CD14-positive monocyte (primary cell): Measurements from ENCODE around the gene PBX3. TPM values are rescaled to one million over a fixed set of nuclear protein-coding genes. Genes with fewer than 3 reads are reported as not detected.

Experiments used
- DNase-seq, 3 donors: peaks; one replicate each; pipeline ENCODE4 v3.0.0-alpha.2; 2011 to 2022
- H2AFZ ChIP-seq: 2 replicates; pipeline ENCODE4 v1.6.0; 2012; ENCODE audit warnings: mild to moderate bottlenecking, low read depth, low read length, inconsistent platforms; ENCODE audit not compliant: insufficient read depth, poor library complexity, severe bottlenecking
- H3K27ac ChIP-seq, 2 donors: 1 replicate in 1 of 2; 2 replicates in 1 of 2; pipeline ENCODE4 v1.5.1; 2012 to 2013; ENCODE audit warnings: low read length in 2 of 2, control low read depth in 1 of 2, inconsistent platforms in 1 of 2, low read depth in 1 of 2, mild to moderate bottlenecking in 1 of 2
- H3K27me3 ChIP-seq, 2 donors: one replicate each; pipeline versions ENCODE4 v1.6.0 to v1.6.1; 2011 to 2013; ENCODE audit warnings: low read length in 2 of 2; ENCODE audit not compliant: control insufficient read depth in 2 of 2, insufficient read depth in 2 of 2
- H3K36me3 ChIP-seq, 2 donors: replicated peaks in 1 of 2; 1 replicate in 1 of 2; 2 replicates in 1 of 2; pipeline versions ENCODE4 v1.5.1 to v1.6.1; 2012 to 2013; ENCODE audit warnings: low read length in 2 of 2, control low read depth in 1 of 2, inconsistent platforms in 1 of 2, mild to moderate bottlenecking in 1 of 2; ENCODE audit not compliant: insufficient read depth in 2 of 2, control insufficient read depth in 1 of 2
- H3K4me1 ChIP-seq, 2 donors: 1 replicate in 1 of 2; 2 replicates in 1 of 2; pipeline versions ENCODE4 v1.5.1 to v1.6.1; 2012 to 2013; ENCODE audit warnings: low read length in 2 of 2, control low read depth in 1 of 2, inconsistent platforms in 1 of 2, mild to moderate bottlenecking in 1 of 2, moderate library complexity in 1 of 2; ENCODE audit not compliant: insufficient read depth in 2 of 2, control insufficient read depth in 1 of 2
- H3K4me2 ChIP-seq: replicated peaks from 2 replicates; pipeline ENCODE3; 2012; ENCODE audit warnings: low read length, moderate library complexity, mild to moderate bottlenecking; ENCODE audit not compliant: poor library complexity, severe bottlenecking; ENCODE audit errors: extremely low read depth
- H3K4me3 ChIP-seq, 3 experiments: fragments of 200-600 bp in 1 of 3; sonication (generic) in 1 of 3; replicated peaks in 1 of 3; 1 replicate in 2 of 3; 2 replicates in 1 of 3; pipeline ENCODE4 v1.5.1; 2011 to 2013; ENCODE audit warnings: low read length in 3 of 3, mild to moderate bottlenecking in 3 of 3, control low read depth in 2 of 3, low read depth in 2 of 3, inconsistent platforms in 1 of 3, moderate library complexity in 1 of 3
- H3K79me2 ChIP-seq: 2 replicates; pipeline ENCODE4 v1.6.0; 2012; ENCODE audit warnings: mild to moderate bottlenecking, control low read depth, inconsistent platforms, low read length, moderate library complexity; ENCODE audit not compliant: insufficient read depth
- H3K9ac ChIP-seq: 2 replicates; pipeline ENCODE4 v1.6.0; 2017; ENCODE audit warnings: low read length, mild to moderate bottlenecking; ENCODE audit not compliant: insufficient read depth, poor library complexity, severe bottlenecking
- H3K9me3 ChIP-seq, 2 donors: replicated peaks in 1 of 2; 1 replicate in 1 of 2; 2 replicates in 1 of 2; pipeline versions ENCODE4 v1.5.1 to v1.6.1; 2012 to 2013; ENCODE audit warnings: low read length in 2 of 2, control low read depth in 1 of 2; ENCODE audit not compliant: control insufficient read depth in 1 of 2, insufficient read depth in 1 of 2
- H4K20me1 ChIP-seq: 2 replicates; pipeline ENCODE4 v1.6.0; 2012; ENCODE audit warnings: mild to moderate bottlenecking, low read length, control low read depth, moderate library complexity; ENCODE audit not compliant: insufficient read depth
- H3K27ac Mint-ChIP-seq, 7 donors: one replicate each; pipeline ENCODE4 v1.8.0; 2020; ENCODE audit warnings: mild to moderate bottlenecking in 7 of 7, mixed read lengths in 7 of 7, moderate library complexity in 6 of 7, inconsistent platforms in 2 of 7
- H3K27me3 Mint-ChIP-seq, 3 donors: one replicate each; pipeline ENCODE4 v1.8.0; 2021 to 2022; ENCODE audit warnings: low read depth in 3 of 3, mild to moderate bottlenecking in 3 of 3, mixed read lengths in 3 of 3, moderate library complexity in 3 of 3, inconsistent platforms in 1 of 3
- H3K36me3 Mint-ChIP-seq, 2 donors: one replicate each; pipeline ENCODE4 v1.8.0; 2020; ENCODE audit warnings: mixed read lengths in 2 of 2, inconsistent platforms in 1 of 2, mild to moderate bottlenecking in 1 of 2
- H3K4me1 Mint-ChIP-seq: one replicate; pipeline ENCODE4 v1.8.0; 2020; ENCODE audit warnings: mild to moderate bottlenecking, mixed read lengths
- H3K4me3 Mint-ChIP-seq, 2 donors: one replicate each; pipeline ENCODE4 v1.8.0; 2020; ENCODE audit warnings: mild to moderate bottlenecking in 2 of 2, mixed read lengths in 2 of 2, moderate library complexity in 1 of 2
- H3K9me3 Mint-ChIP-seq, 7 donors: one replicate each; pipeline ENCODE4 v1.8.0; 2020 to 2022; ENCODE audit warnings: mixed read lengths in 7 of 7, mild to moderate bottlenecking in 6 of 7, moderate library complexity in 6 of 7, inconsistent platforms in 2 of 7
- CTCF ChIP-seq: fragments of 200-600 bp; IDR thresholded peaks from one replicate; pipeline ENCODE4 v1.8.0; 2022; ENCODE audit warnings: antibody characterized with exemption, mild to moderate bottlenecking
- WGBS: methylation state at CpG from one replicate; pipeline ENCODE4 v1.1.5; 2013; ENCODE audit warnings: missing lambda C conversion rate; ENCODE audit not compliant: insufficient coverage; 5-methylcytosine and 5-hydroxymethylcytosine counted together
- intact Hi-C, 2 donors: fragments of 100-400 bp; cut with micrococcal nuclease; formaldehyde crosslinking; loops; one replicate each; pipeline versions ENCODE4 v1.15.0 to v1.15.1; 2023
- polyA plus RNA-seq, 3 donors: library from polyadenylated mRNA; depleted of rRNA in 1 of 3; unstranded in 2 of 3; stranded (reverse) in 1 of 3; fragments of 300-500 nt in 2 of 3; fragments of >200 nt in 1 of 3; fragmentation: Illumina TruSeq in 2 of 3; gene quantifications; 1 replicate in 2 of 3; 2 replicates in 1 of 3; pipeline ENCODE4 v1.2.3, GENCODE V29; 2012 to 2021

PBX3 gene
- polyA plus RNA-seq, 3 donors: 6.6 to 22.7 (median 7.1) TPM

GRCh38 chr9:125908966-125909365, 161.8 kb downstream of the PBX3 start:
- no peak for DNase-seq
- no peaks in the 10 kb centered on the region for H3K36me3 ChIP-seq
- H3K27me3 Mint-ChIP-seq: no peaks in the 10 kb centered on the region
- peaks cover 18% of the 10 kb centered on the region for H3K4me1 Mint-ChIP-seq
- 96% methylated on average over 2 of the region's 2 CpGs for WGBS
- no peak overlapping the region for H3K9ac ChIP-seq
- TF ChIP-seq CTCF: no peak
- no peak overlapping the region for H3K4me2 ChIP-seq
- no peak overlapping the region for H3K4me3 ChIP-seq
- no peak overlapping the region for H3K4me3 Mint-ChIP-seq
- H4K20me1 ChIP-seq: no peaks in the 10 kb centered on the region
- H3K9me3 ChIP-seq: no peaks in the 10 kb centered on the region
- no peaks in the 10 kb centered on the region for H3K36me3 Mint-ChIP-seq
- intact Hi-C loops: no loop called here
- H3K79me2 ChIP-seq: peaks cover 8% of the 10 kb centered on the region
- H2AFZ ChIP-seq: no peak overlapping the region
- no peak overlapping the region for H3K27ac Mint-ChIP-seq
- no peaks in the 10 kb centered on the region for H3K27me3 ChIP-seq
- no peaks in the 10 kb centered on the region for H3K9me3 Mint-ChIP-seq
- H3K4me1 ChIP-seq: peaks cover 10 to 13% of the 10 kb centered on the region in 2 donors
- H3K27ac ChIP-seq: no peak overlapping the region

- H3K9ac ChIP-seq: no peak overlapping the region
Observed at GRCh38 chr9:125909459-125909858, 162.3 kb downstream of the PBX3 start.

More at GRCh38 chr9:125909459-125909858, 162.3 kb downstream of the PBX3 start:
- H3K36me3 ChIP-seq: no peaks in the 10 kb centered on the region
- no peaks in the 10 kb centered on the region for H3K27me3 Mint-ChIP-seq
- H3K4me3 Mint-ChIP-seq: no peak overlapping the region
- no peak for TF ChIP-seq CTCF
- 100% methylated on average over 3 of the region's 4 CpGs for WGBS
- peaks cover 13% of the 10 kb centered on the region for H3K4me1 Mint-ChIP-seq
- H3K27me3 ChIP-seq: no peaks in the 10 kb centered on the region
- H3K9me3 Mint-ChIP-seq: no peaks in the 10 kb centered on the region
- no peak overlapping the region for H3K27ac Mint-ChIP-seq
- H4K20me1 ChIP-seq: no peaks in the 10 kb centered on the region
- H2AFZ ChIP-seq: no peak overlapping the region
- H3K36me3 Mint-ChIP-seq: no peaks in the 10 kb centered on the region
- no peak for DNase-seq
- H3K9me3 ChIP-seq: no peaks in the 10 kb centered on the region
- H3K79me2 ChIP-seq: peaks cover 8% of the 10 kb centered on the region
- H3K4me3 ChIP-seq: no peak overlapping the region
- H3K27ac ChIP-seq: no peak overlapping the region
- no peak overlapping the region for H3K4me2 ChIP-seq
- peaks cover 5 to 8% of the 10 kb centered on the region in 2 donors for H3K4me1 ChIP-seq
- intact Hi-C loops: no loop called here
